ENCODE data around the gene LRRC15. TPM values are rescaled to one million over a fixed set of nuclear protein-coding genes. Genes with fewer than 3 reads are reported as not detected.

Gene LRRC15
- polyA plus RNA-seq, 1 experiment = 4.9 TPM

GRCh38 chr3:194310060-194310835, 59.3 kb downstream of the LRRC15 start:
- no peak overlapping the region for H3K4me3 ChIP-seq (ENCODE audit: low read depth, low read length)
- no peaks in the 10 kb centered on the region for H3K9me3 ChIP-seq (ENCODE audit: control insufficient read depth, insufficient read depth, low read length)
- POLR2A ChIA-PET = no interaction called here
- H3K27me3 ChIP-seq (ENCODE audit: control insufficient read depth, insufficient read depth, low read length) = peaks cover 82% of the 10 kb centered on the region
- TF ChIP-seq CTCF (IDR thresholded peaks at IDR 0.05; ENCODE audit: low read depth, low read length) = no peak
- no peak for DNase-seq (ENCODE audit: low read depth, low spot score)
- CTCF ChIA-PET = interaction anchor here (0.8 to 3.2 kb wide), 2 partner anchors 529 to 645 kb away, joined by 3 to 13 read pairs; no protein-coding TSS in a partner anchor
- H3K27ac ChIP-seq (ENCODE audit: low read depth, low read length) = no peak overlapping the region

GRCh38 chr3:194308601-194309449, 60.7 kb downstream of the LRRC15 start:
- CTCF ChIA-PET = interaction anchor here (0.6 to 3.2 kb wide), 2 partner anchors 44 to 527 kb away, joined by 3 to 13 read pairs; no protein-coding TSS in a partner anchor
- no peak overlapping the region for H3K4me3 ChIP-seq (ENCODE audit: low read depth, low read length)
- H3K27me3 ChIP-seq (ENCODE audit: control insufficient read depth, insufficient read depth, low read length) = peaks cover 83% of the 10 kb centered on the region
- no peak for TF ChIP-seq CTCF (IDR thresholded peaks at IDR 0.05; ENCODE audit: low read depth, low read length)
- POLR2A ChIA-PET = no interaction called here
- no peak for DNase-seq (ENCODE audit: low read depth, low spot score)
- H3K9me3 ChIP-seq (ENCODE audit: control insufficient read depth, insufficient read depth, low read length) = no peaks in the 10 kb centered on the region
- H3K27ac ChIP-seq (ENCODE audit: low read depth, low read length) = no peak overlapping the region

- Histone ChIP-seq H3K9me3 (ENCODE audit: control insufficient read depth, insufficient read depth, low read length) (no peaks in the 10 kb centered on the region), H3K27ac (ENCODE audit: low read depth, low read length) (no peak overlapping the region), H3K4me3 (ENCODE audit: low read depth, low read length) (no peak overlapping the region), H3K27me3 (ENCODE audit: control insufficient read depth, insufficient read depth, low read length) (peaks cover 82% of the 10 kb centered on the region)
- no peak for TF ChIP-seq CTCF (IDR thresholded peaks at IDR 0.05; ENCODE audit: low read depth, low read length)
- CTCF ChIA-PET = interaction anchor here (1.3 to 3.2 kb wide), 3 partner anchors 8 to 526 kb away, joined by 4 to 14 read pairs (median 13); no protein-coding TSS in a partner anchor
- POLR2A ChIA-PET = no interaction called here
- DNase-seq (ENCODE audit: low read depth, low spot score) = no peak
These were observed 61.7 kb downstream of the LRRC15 start for GRCh38 chr3:194307849-194308248.

GRCh38 chr3:194306771-194307640, 62.5 kb downstream of the LRRC15 start:
- Histone ChIP-seq H3K9me3 (ENCODE audit: control insufficient read depth, insufficient read depth, low read length) (no peaks in the 10 kb centered on the region), H3K27ac (ENCODE audit: low read depth, low read length) (no peak overlapping the region), H3K27me3 (ENCODE audit: control insufficient read depth, insufficient read depth, low read length) (peaks cover 75% of the 10 kb centered on the region), H3K4me3 (ENCODE audit: low read depth, low read length) (no peak overlapping the region)
- ChIA-PET CTCF (interaction anchor here (1.3 to 3.2 kb wide), 3 partner anchors 9 to 526 kb away, joined by 4 to 14 read pairs (median 13); no protein-coding TSS in a partner anchor), POLR2A (no interaction called here)
- no peak for DNase-seq (ENCODE audit: low read depth, low spot score)
- no peak for TF ChIP-seq CTCF (IDR thresholded peaks at IDR 0.05; ENCODE audit: low read depth, low read length)

Measured in AG04450 (cell line).